H1 (cell line): Measurements from ENCODE around the gene GUCA2B. TPM values are rescaled to one million over a fixed set of nuclear protein-coding genes. Genes with fewer than 3 reads are reported as not detected.

Source experiments
- CEBPB ChIP-seq: IDR thresholded peaks from 2 replicates; pipeline ENCODE4 v1.6.1; 2012; ENCODE audit warnings: low read depth, low read length
- FOSL1 ChIP-seq: IDR thresholded peaks from 2 replicates; pipeline ENCODE4 v1.6.1; 2011; ENCODE audit warnings: mild to moderate bottlenecking, low read depth, low read length, moderate library complexity; ENCODE audit not compliant: insufficient read depth
- GTF2F1 ChIP-seq: IDR thresholded peaks from 2 replicates; pipeline ENCODE4 v1.6.1; 2012; ENCODE audit warnings: low read depth, low read length, improper control_type of control experiment, borderline replicate concordance
- RAD21 ChIP-seq, 2 experiments: IDR thresholded peaks in 1 of 2; conservative IDR thresholded peaks in 1 of 2; 2 replicates each; pipeline ENCODE4 v1.6.1; 2011; ENCODE audit warnings: low read depth in 2 of 2, low read length in 2 of 2, improper control_type of control experiment in 1 of 2, inconsistent platforms in 1 of 2, mild to moderate bottlenecking in 1 of 2, moderate library complexity in 1 of 2
- SRF ChIP-seq: IDR thresholded peaks from 2 replicates; pipeline ENCODE4 v1.6.1; 2011; ENCODE audit warnings: mild to moderate bottlenecking, low read depth, low read length, moderate library complexity
- polyA plus RNA-seq, 7 experiments: library from polyadenylated mRNA; depleted of rRNA in 3 of 7; stranded (reverse) in 5 of 7; unstranded in 2 of 7; fragments of >200 nt in 5 of 7; fragments of 200-250 nt in 2 of 7; gene quantifications; 1 replicate in 5 of 7; 2 replicates in 1 of 7; 4 replicates in 1 of 7; pipeline versions ENCODE4 v1.2.1 to v1.2.3, GENCODE V29; 2011 to 2013; ENCODE audit warnings: missing spikeins in 2 of 7, mixed read lengths in 2 of 7
- total RNA-seq: library from RNA; stranded (reverse); fragmentation: NEBNext Ultra II Directional; extraction: Animal tissue kit (Norgen Biotek cat#: 25700); gene quantifications from 2 replicates; pipeline ENCODE4 v1.2.1, GENCODE V29; 2021
- TF ChIP-seq, protein P1 (sequence below): IDR thresholded peaks from 2 replicates; pipeline ENCODE4 v1.6.1; 2012; ENCODE audit warnings: low read length, inconsistent platforms

GUCA2B gene
- total and polyA plus RNA-seq, 2 of the 8 experiments (the other 6 are each of a cell fraction or from before 2014, with no cell fraction given), result not detected

DNA sequence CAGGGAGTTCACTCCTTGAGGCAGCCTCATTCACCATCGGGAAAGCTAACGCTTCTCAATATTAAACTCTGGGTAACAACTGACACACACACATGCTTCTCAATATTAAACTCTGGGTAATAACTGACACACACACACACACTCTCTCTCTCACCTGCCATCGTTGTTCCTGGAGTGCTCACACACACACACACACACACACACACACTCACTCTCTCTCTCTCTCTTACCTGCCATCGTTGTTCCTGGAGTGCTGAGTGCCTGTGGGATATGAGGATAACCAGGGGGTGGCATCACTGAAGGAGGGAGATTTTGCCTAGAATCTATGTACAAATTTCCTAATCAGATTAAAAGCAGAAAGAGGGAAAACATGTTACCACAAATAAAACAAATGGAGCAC lies 28.5 kb downstream of the GUCA2B start (continued):
- TF ChIP-seq FOSL1 (no peak), RAD21 (IDR thresholded peaks at IDR 0.05 in 1 of 2, conservative IDR thresholded peaks at IDR 0.05 in 1 of 2; ENCODE audit: low read depth in 2 of 2, low read length in 2 of 2) (no peak), SRF (no peak), GTF2F1 (no peak), CEBPB (no peak)
- TF ChIP-seq, protein P1, sequence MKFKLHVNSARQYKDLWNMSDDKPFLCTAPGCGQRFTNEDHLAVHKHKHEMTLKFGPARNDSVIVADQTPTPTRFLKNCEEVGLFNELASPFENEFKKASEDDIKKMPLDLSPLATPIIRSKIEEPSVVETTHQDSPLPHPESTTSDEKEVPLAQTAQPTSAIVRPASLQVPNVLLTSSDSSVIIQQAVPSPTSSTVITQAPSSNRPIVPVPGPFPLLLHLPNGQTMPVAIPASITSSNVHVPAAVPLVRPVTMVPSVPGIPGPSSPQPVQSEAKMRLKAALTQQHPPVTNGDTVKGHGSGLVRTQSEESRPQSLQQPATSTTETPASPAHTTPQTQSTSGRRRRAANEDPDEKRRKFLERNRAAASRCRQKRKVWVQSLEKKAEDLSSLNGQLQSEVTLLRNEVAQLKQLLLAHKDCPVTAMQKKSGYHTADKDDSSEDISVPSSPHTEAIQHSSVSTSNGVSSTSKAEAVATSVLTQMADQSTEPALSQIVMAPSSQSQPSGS, result no peak
